ENCODE results near the gene TMEM69. TPM values are rescaled to one million over a fixed set of nuclear protein-coding genes. Genes with fewer than 3 reads are reported as not detected.

Gene TMEM69
- total and polyA plus RNA-seq, 2 of the 8 experiments (the other 6 are each of a cell fraction or from before 2014, with no cell fraction given): 39.0 to 123 TPM

GRCh38 chr1:45640293-45640692 lies 47.7 kb upstream of the TMEM69 start:
- H3K27me3 ChIP-seq (replicated peaks in 1 of 4; ENCODE audit: control insufficient read depth in 3 of 4, extremely low read depth in 1 of 4, insufficient read depth in 3 of 4, low read length in 3 of 4): no peaks in the 10 kb centered on the region
- TF ChIP-seq SP4 (IDR thresholded peaks at IDR 0.05; ENCODE audit: low read length): no peak
- TF ChIP-seq PHF8 (conservative IDR thresholded peaks at IDR 0.05; ENCODE audit: low read depth, low read length): no peak
- TF ChIP-seq POLR2A (IDR thresholded peaks at IDR 0.05; ENCODE audit: control extremely low read depth in 1 of 2, low read depth in 2 of 2, low read length in 2 of 2): no peak
- no peak for TF ChIP-seq SIX5 (IDR thresholded peaks at IDR 0.05; ENCODE audit: low read depth, low read length)
- no peak for TF ChIP-seq KDM1A (IDR thresholded peaks at IDR 0.05; ENCODE audit: borderline replicate concordance, low read length)
- TF ChIP-seq JUN (IDR thresholded peaks at IDR 0.05; ENCODE audit: low read depth, low read length): no peak
- TF ChIP-seq, protein P1, sequence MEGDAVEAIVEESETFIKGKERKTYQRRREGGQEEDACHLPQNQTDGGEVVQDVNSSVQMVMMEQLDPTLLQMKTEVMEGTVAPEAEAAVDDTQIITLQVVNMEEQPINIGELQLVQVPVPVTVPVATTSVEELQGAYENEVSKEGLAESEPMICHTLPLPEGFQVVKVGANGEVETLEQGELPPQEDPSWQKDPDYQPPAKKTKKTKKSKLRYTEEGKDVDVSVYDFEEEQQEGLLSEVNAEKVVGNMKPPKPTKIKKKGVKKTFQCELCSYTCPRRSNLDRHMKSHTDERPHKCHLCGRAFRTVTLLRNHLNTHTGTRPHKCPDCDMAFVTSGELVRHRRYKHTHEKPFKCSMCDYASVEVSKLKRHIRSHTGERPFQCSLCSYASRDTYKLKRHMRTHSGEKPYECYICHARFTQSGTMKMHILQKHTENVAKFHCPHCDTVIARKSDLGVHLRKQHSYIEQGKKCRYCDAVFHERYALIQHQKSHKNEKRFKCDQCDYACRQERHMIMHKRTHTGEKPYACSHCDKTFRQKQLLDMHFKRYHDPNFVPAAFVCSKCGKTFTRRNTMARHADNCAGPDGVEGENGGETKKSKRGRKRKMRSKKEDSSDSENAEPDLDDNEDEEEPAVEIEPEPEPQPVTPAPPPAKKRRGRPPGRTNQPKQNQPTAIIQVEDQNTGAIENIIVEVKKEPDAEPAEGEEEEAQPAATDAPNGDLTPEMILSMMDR (IDR thresholded peaks at IDR 0.05; ENCODE audit: control extremely low read depth in 1 of 3, insufficient read depth in 1 of 3, low read depth in 1 of 3, low read length in 3 of 3): no peak
- TF ChIP-seq, protein P2, sequence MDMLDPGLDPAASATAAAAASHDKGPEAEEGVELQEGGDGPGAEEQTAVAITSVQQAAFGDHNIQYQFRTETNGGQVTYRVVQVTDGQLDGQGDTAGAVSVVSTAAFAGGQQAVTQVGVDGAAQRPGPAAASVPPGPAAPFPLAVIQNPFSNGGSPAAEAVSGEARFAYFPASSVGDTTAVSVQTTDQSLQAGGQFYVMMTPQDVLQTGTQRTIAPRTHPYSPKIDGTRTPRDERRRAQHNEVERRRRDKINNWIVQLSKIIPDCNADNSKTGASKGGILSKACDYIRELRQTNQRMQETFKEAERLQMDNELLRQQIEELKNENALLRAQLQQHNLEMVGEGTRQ (IDR thresholded peaks at IDR 0.05; ENCODE audit: low read length): no peak
- no peak for TF ChIP-seq POU5F1 (IDR thresholded peaks at IDR 0.05; ENCODE audit: low read depth, low read length)
- TF ChIP-seq CBX8 (IDR thresholded peaks at IDR 0.05; ENCODE audit: borderline replicate concordance, low read depth, low read length): no peak
- TF ChIP-seq SRF (IDR thresholded peaks at IDR 0.05; ENCODE audit: low read depth, low read length): no peak
- no peak for TF ChIP-seq BRCA1 (IDR thresholded peaks at IDR 0.05; ENCODE audit: low read depth, low read length)
- no peaks in the 10 kb centered on the region; the same call in 1 of the 2 replicates for H3K23me2 ChIP-seq (ENCODE audit: low read depth, low read length)
- H3K36me3 ChIP-seq (ENCODE audit: control insufficient read depth in 2 of 4, insufficient read depth in 4 of 4, low read length in 3 of 4): peaks cover 26 to 79% (median 49%) of the 10 kb centered on the region in 4 experiments
- FAIRE-seq (no peak), DNase-seq (ENCODE audit: low read depth in 1 of 2, low spot score in 2 of 2) (no peak)
- no peak overlapping the region for H4K8ac ChIP-seq (ENCODE audit: extremely low read depth, insufficient read depth, low read length)
- H3K9me3 ChIP-seq (ENCODE audit: insufficient read depth in 2 of 2, low read depth in 1 of 2, low read length in 1 of 2): no peaks in the 10 kb centered on the region
- H2BK12ac ChIP-seq (ENCODE audit: low read depth, low read length): no peak overlapping the region
- no peaks in the 10 kb centered on the region for H3K4me1 ChIP-seq (replicated peaks in 1 of 4; ENCODE audit: control insufficient read depth in 3 of 4, insufficient read depth in 4 of 4, low read length in 3 of 4)
- no peak overlapping the region for H3K14ac ChIP-seq (ENCODE audit: insufficient read length)
- CTCF ChIA-PET (ENCODE audit: partially characterized antibody): no interaction called here
- no peak overlapping the region for H3K4me3 ChIP-seq (ENCODE audit: extremely low read depth in 1 of 4, insufficient read depth in 2 of 4, low read depth in 3 of 4, low read length in 4 of 4)
- no peak overlapping the region for H2AFZ ChIP-seq (ENCODE audit: low read length)
- no peak overlapping the region for H2BK20ac ChIP-seq (ENCODE audit: low read length)
- POLR2A ChIA-PET (ENCODE audit: partially characterized antibody): interaction anchor here (1.6 kb wide), 1 partner anchor 21 kb away, joined by 3 read pairs; no protein-coding TSS in a partner anchor
- H3K9ac ChIP-seq (replicated peaks in 1 of 4; ENCODE audit: extremely low read depth in 1 of 4, low read depth in 3 of 4, low read length in 3 of 4): no peak overlapping the region
- H3K27ac ChIP-seq (ENCODE audit: low read depth, low read length): no peak overlapping the region
- no peak overlapping the region for H3K4ac ChIP-seq (replicated peaks; ENCODE audit: insufficient read length, low read depth, low read length)
- H2BK15ac ChIP-seq (ENCODE audit: low read length): no peak overlapping the region
- no peak overlapping the region for H2BK120ac ChIP-seq (replicated peaks; ENCODE audit: low read depth, low read length)
- H4K91ac ChIP-seq (replicated peaks; ENCODE audit: insufficient read length, low read length): no peak overlapping the region
- no peaks in the 10 kb centered on the region for H4K20me1 ChIP-seq (replicated peaks in 1 of 2; ENCODE audit: control insufficient read depth in 1 of 2, insufficient read depth in 2 of 2, low read length in 2 of 2)
- H2AK5ac ChIP-seq (ENCODE audit: low read depth, low read length): no peak overlapping the region
- WGBS, 2 experiments (ENCODE audit: extremely low coverage in 1 of 2, insufficient coverage in 1 of 2, insufficient read length in 1 of 2, insufficient replicate concordance in 2 of 2, low coverage in 1 of 2, low lambda C conversion rate in 2 of 2, missing lambda C conversion rate in 1 of 2): 87% methylated on average over 1 of the region's 1 CpG; no CpG with 5 or more reads in 1 of the 2 experiments
- 0 out of 4 replicates have a peak, but pooled peaks cover 0 to 3% of the 10 kb centered on the region in 2 experiments for H3K79me2 ChIP-seq (ENCODE audit: control insufficient read depth in 1 of 2, insufficient read depth in 2 of 2, low read length in 2 of 2)
- no peak overlapping the region for H2BK5ac ChIP-seq (ENCODE audit: low read depth, low read length)
- H4K5ac ChIP-seq (ENCODE audit: insufficient read length, low read depth, low read length): no peak overlapping the region
- H3K79me1 ChIP-seq (ENCODE audit: low read depth, low read length): no peaks in the 10 kb centered on the region
- no peak overlapping the region for H3K4me2 ChIP-seq (ENCODE audit: insufficient read depth in 1 of 2, low read depth in 2 of 2, low read length in 2 of 2)
- no peak overlapping the region for H3K18ac ChIP-seq (ENCODE audit: extremely low read depth, low read length)
- no peak overlapping the region for H3K23ac ChIP-seq (ENCODE audit: insufficient read length)
- no peak overlapping the region for H3K56ac ChIP-seq (replicated peaks; ENCODE audit: insufficient read length, low read depth, low read length)
